H1 (cell line): ENCODE data around the gene GMFB. TPM values are rescaled to one million over a fixed set of nuclear protein-coding genes. Genes with fewer than 3 reads are reported as not detected.

Experiments used
- BCL11A ChIP-seq, 2 experiments: IDR thresholded peaks; one replicate each; pipeline ENCODE4 v1.6.1; 2011; ENCODE audit warnings: low read depth in 2 of 2, low read length in 2 of 2, mild to moderate bottlenecking in 2 of 2
- CHD7 ChIP-seq: fragments of 300-600 bp; sonication (generic); IDR thresholded peaks from 2 replicates; pipeline ENCODE4 v1.7.1; 2012; ENCODE audit warnings: low read length, moderate library complexity, mild to moderate bottlenecking, inconsistent platforms; ENCODE audit not compliant: insufficient replicate concordance
- TAF1 ChIP-seq: IDR thresholded peaks from 2 replicates; pipeline ENCODE4 v1.6.1; 2011; ENCODE audit warnings: mild to moderate bottlenecking, low read depth, low read length
- polyA plus RNA-seq, 7 experiments: library from polyadenylated mRNA; depleted of rRNA in 3 of 7; stranded (reverse) in 5 of 7; unstranded in 2 of 7; fragments of >200 nt in 5 of 7; fragments of 200-250 nt in 2 of 7; gene quantifications; 1 replicate in 5 of 7; 2 replicates in 1 of 7; 4 replicates in 1 of 7; pipeline versions ENCODE4 v1.2.1 to v1.2.3, GENCODE V29; 2011 to 2013; ENCODE audit warnings: missing spikeins in 2 of 7, mixed read lengths in 2 of 7
- total RNA-seq: library from RNA; stranded (reverse); fragmentation: NEBNext Ultra II Directional; extraction: Animal tissue kit (Norgen Biotek cat#: 25700); gene quantifications from 2 replicates; pipeline ENCODE4 v1.2.1, GENCODE V29; 2021
- TF ChIP-seq, protein P1 (sequence below): IDR thresholded peaks from 2 replicates; pipeline ENCODE4 v1.6.1; 2012; ENCODE audit warnings: low read length, inconsistent platforms

The GMFB gene
- total and polyA plus RNA-seq, 2 of the 8 experiments (the other 6 are each of a cell fraction or from before 2014, with no cell fraction given), result 17.9 to 77.3 TPM

DNA sequence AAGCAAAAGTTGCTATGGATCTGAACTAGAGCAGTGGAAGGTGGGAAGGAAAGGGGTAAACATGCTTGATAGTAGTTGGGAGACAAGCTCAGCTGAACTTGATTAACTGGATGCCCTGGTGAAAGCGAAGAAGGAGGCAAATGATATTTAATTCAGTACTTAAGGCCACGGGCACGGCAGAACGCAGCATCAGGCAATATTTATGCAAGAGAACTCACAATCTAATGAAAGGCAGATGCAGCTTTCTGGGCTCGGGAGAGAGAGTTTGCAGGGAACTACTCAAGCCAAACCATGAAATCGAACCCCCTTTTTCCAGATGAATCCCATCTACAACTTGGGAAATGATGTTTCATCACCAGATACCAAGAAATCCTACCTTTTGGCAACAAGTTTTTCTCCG, 44.1 kb downstream of the GMFB start (continued):
- no peak for TF ChIP-seq CHD7
- TF ChIP-seq, protein P1, sequence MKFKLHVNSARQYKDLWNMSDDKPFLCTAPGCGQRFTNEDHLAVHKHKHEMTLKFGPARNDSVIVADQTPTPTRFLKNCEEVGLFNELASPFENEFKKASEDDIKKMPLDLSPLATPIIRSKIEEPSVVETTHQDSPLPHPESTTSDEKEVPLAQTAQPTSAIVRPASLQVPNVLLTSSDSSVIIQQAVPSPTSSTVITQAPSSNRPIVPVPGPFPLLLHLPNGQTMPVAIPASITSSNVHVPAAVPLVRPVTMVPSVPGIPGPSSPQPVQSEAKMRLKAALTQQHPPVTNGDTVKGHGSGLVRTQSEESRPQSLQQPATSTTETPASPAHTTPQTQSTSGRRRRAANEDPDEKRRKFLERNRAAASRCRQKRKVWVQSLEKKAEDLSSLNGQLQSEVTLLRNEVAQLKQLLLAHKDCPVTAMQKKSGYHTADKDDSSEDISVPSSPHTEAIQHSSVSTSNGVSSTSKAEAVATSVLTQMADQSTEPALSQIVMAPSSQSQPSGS, result no peak
- TF ChIP-seq TAF1, result no peak
- TF ChIP-seq BCL11A (IDR thresholded peaks at IDR 0.05; ENCODE audit: low read depth in 2 of 2, low read length in 2 of 2), result no peak
